HPDE6-E6E7 (cell line): ENCODE data around the gene TPCN1.
A peak's percentile ranks its signal among the peaks of the same experiment; 100 is the strongest.

Source experiments
- DNase-seq: peaks from one replicate; pipeline ENCODE4 v3.0.0; 2011; ENCODE audit warnings: missing footprints; ENCODE audit errors: extremely low spot score

The TPCN1 gene

GRCh38 chr12:113226696-113227568, 5.7 kb downstream of the TPCN1 start:
- DNase-seq, result no peak

- no peak for DNase-seq
Measured at GRCh38 chr12:113227686-113228391, 6.6 kb downstream of the TPCN1 start.

GRCh38 chr12:113228394-113229028, 7.2 kb downstream of the TPCN1 start:
- DNase-seq, result no peak

- DNase-seq, result no peak
Measured at GRCh38 chr12:113230315-113231234, 9.3 kb downstream of the TPCN1 start.

GRCh38 chr12:113231235-113232088, 10.2 kb downstream of the TPCN1 start:
- DNase-seq, result peak; percentile 86

GRCh38 chr12:113232089-113232839, 11.0 kb downstream of the TPCN1 start:
- no peak for DNase-seq

- DNase-seq, result no peak
Measured at GRCh38 chr12:113232840-113233585, 11.7 kb downstream of the TPCN1 start.

GRCh38 chr12:113233967-113234366, 12.7 kb downstream of the TPCN1 start:
- DNase-seq, result no peak

GRCh38 chr12:113234483-113234882, 13.2 kb downstream of the TPCN1 start:
- DNase-seq, result no peak

- DNase-seq, result no peak
Measured at GRCh38 chr12:113235976-113236375, 14.7 kb downstream of the TPCN1 start.

- no peak for DNase-seq
Measured at GRCh38 chr12:113236539-113237399, 15.5 kb downstream of the TPCN1 start.

- DNase-seq, result no peak
Measured at GRCh38 chr12:113237748-113238147, 16.5 kb downstream of the TPCN1 start.

GRCh38 chr12:113238309-113238708, 17.0 kb downstream of the TPCN1 start:
- no peak for DNase-seq

GRCh38 chr12:113239288-113239771, 18.1 kb downstream of the TPCN1 start:
- no peak for DNase-seq

GRCh38 chr12:113239811-113240331, 18.6 kb downstream of the TPCN1 start:
- no peak for DNase-seq

GRCh38 chr12:113240395-113240794, 19.1 kb downstream of the TPCN1 start:
- DNase-seq, result no peak

GRCh38 chr12:113241191-113242025, 20.1 kb downstream of the TPCN1 start:
- DNase-seq, result peak; percentile 80
